Psoas muscle (tissue), 8 donors: ENCODE results near the gene RASGRF2. TPM values are rescaled to one million over a fixed set of nuclear protein-coding genes. Genes with fewer than 3 reads are reported as not detected.
"Not testable (repeated sequence)": the region's sequence is repeated elsewhere in the genome, so short reads cannot be mapped to it uniquely, and the experiment has no call there.

Experiments
- ATAC-seq, 4 donors: fragments of 200-7000 bp; cut with Tn5 transposase; one replicate each; pipeline ENCODE4 v1.9.1; 2020; ENCODE audit warnings: moderate library complexity in 3 of 4, mild to moderate bottlenecking in 2 of 4
- DNase-seq, 2 donors: peaks; one replicate each; pipeline ENCODE4 v3.0.0-alpha.2; 2020
- H3K27ac ChIP-seq: fragments of 200-600 bp; one replicate; pipeline ENCODE4 v1.8.0; 2022
- H3K27me3 ChIP-seq, 3 donors: fragments of 200-600 bp in 1 of 3; one replicate each; pipeline versions ENCODE4 v1.6.1 to v1.8.0; 2013 to 2022; ENCODE audit warnings: low read length in 2 of 3, mild to moderate bottlenecking in 2 of 3, moderate library complexity in 1 of 3; ENCODE audit not compliant: insufficient read depth in 3 of 3
- H3K36me3 ChIP-seq, 2 donors: fragments of 200-600 bp in 1 of 2; one replicate each; pipeline versions ENCODE4 v1.6.1 to v1.8.0; 2013 to 2022; ENCODE audit warnings: low read depth in 1 of 2, mild to moderate bottlenecking in 1 of 2, moderate library complexity in 1 of 2; ENCODE audit not compliant: insufficient read depth in 1 of 2
- H3K4me1 ChIP-seq: fragments of 200-600 bp; one replicate; pipeline ENCODE4 v1.8.0; 2022
- H3K4me3 ChIP-seq: fragments of 200-600 bp; one replicate; pipeline ENCODE4 v1.8.0; 2022; ENCODE audit warnings: mild to moderate bottlenecking
- H3K9me3 ChIP-seq: fragments of 200-600 bp; one replicate; pipeline ENCODE4 v1.8.0; 2022
- CTCF ChIP-seq: fragments of 200-600 bp; IDR thresholded peaks from one replicate; pipeline ENCODE4 v1.8.0; 2022; ENCODE audit warnings: antibody characterized with exemption
- WGBS, 3 donors: extraction: QIAGEN DNeasy Blood & Tissue Kit; methylation state at CpG; one replicate each; pipeline versions ENCODE4 v1.1.6 to v1.1.7; 2013; 5-methylcytosine and 5-hydroxymethylcytosine counted together
- intact Hi-C, 2 donors: fragments of 100-400 bp; cut with DNase I; formaldehyde crosslinking; loops; one replicate each; pipeline versions ENCODE4 v1.11.0 to v1.14.2; 2022
- polyA plus RNA-seq, 3 donors: library from polyadenylated mRNA; stranded (reverse); fragments of 200-250 nt; gene quantifications; one replicate each; pipeline ENCODE4 v1.2.3, GENCODE V29; 2013
- total RNA-seq, 4 donors: library from RNA; stranded (reverse); fragmentation: NEBNext Ultra II Directional in 2 of 4; extraction: Animal tissue kit (Norgen Biotek cat#: 25700) in 2 of 4; gene quantifications; one replicate each; pipeline versions ENCODE4 v1.2.1 to v1.2.4, GENCODE V29; 2021 to 2023
- donor health status: healthy with polysubstance abuse.
- donor health status: DM: no; HTN: no; CAD: no; lungs with moderate emphysema.
- donor health status: Bipolar disorder and iron deficiency.
- donor health status: healthy.
- donor health status: DM: yes; HTN: yes; CAD: no.
- donor health status: DM: no; HTN: no; CAD: no.
- donor health status: DM: no; HTN: no; CAD: no.
- donor health status: DM: yes; HTN: yes; CAD: no.

Gene RASGRF2
- total and polyA plus RNA-seq, 7 donors, result 2.0 to 6.2 (median 3.2) TPM

GRCh38 chr5:81115261-81115660 lies 155.1 kb downstream of the RASGRF2 start:
- 58 to 73% (median 60%) methylated on average over 4 of the region's 4 CpGs for WGBS, 3 donors
- Histone ChIP-seq H3K9me3 (no peaks in the 10 kb centered on the region), H3K27ac (no peak overlapping the region), H3K4me1 (no peaks in the 10 kb centered on the region), H3K36me3 (no peaks in the 10 kb centered on the region), H3K4me3 (no peak overlapping the region), H3K27me3 (no peaks in the 10 kb centered on the region)
- ATAC-seq (no peak), DNase-seq (no peak)
- intact Hi-C loops, result no loop called here
- no peak for TF ChIP-seq CTCF

GRCh38 chr5:81117566-81117965 lies 157.4 kb downstream of the RASGRF2 start:
- Histone ChIP-seq H3K27me3 (no peaks in the 10 kb centered on the region), H3K36me3 (no peaks in the 10 kb centered on the region), H3K27ac (no peak overlapping the region), H3K9me3 (no peaks in the 10 kb centered on the region), H3K4me3 (no peak overlapping the region), H3K4me1 (no peaks in the 10 kb centered on the region)
- ATAC-seq (no peak), DNase-seq (no peak)
- 81 to 86% (median 82%) methylated on average over 3 of the region's 3 CpGs for WGBS, 3 donors
- no peak for TF ChIP-seq CTCF
- intact Hi-C loops, result no loop called here

GRCh38 chr5:81121273-81121672 lies 161.1 kb downstream of the RASGRF2 start:
- Histone ChIP-seq H3K4me1 (no peaks in the 10 kb centered on the region), H3K27me3 (no peaks in the 10 kb centered on the region), H3K27ac (no peak overlapping the region), H3K4me3 (no peak overlapping the region), H3K36me3 (no peaks in the 10 kb centered on the region), H3K9me3 (no peaks in the 10 kb centered on the region)
- 63 to 74% (median 73%) methylated on average over 5 of the region's 5 CpGs for WGBS, 3 donors
- intact Hi-C loops, result no loop called here
- TF ChIP-seq CTCF, result no peak
- ATAC-seq, result no peak
- DNase-seq, result no peak

GRCh38 chr5:81121836-81122630 lies 161.9 kb downstream of the RASGRF2 start:
- intact Hi-C loops, result no loop called here
- Histone ChIP-seq H3K27me3 (no peaks in the 10 kb centered on the region), H3K4me3 (no peak overlapping the region), H3K36me3 (no peaks in the 10 kb centered on the region), H3K9me3 (no peaks in the 10 kb centered on the region), H3K4me1 (no peaks in the 10 kb centered on the region), H3K27ac (no peak overlapping the region)
- ATAC-seq (no peak), DNase-seq (no peak)
- no peak for TF ChIP-seq CTCF
- 53 to 63% (median 59%) methylated on average over 7 of the region's 7 CpGs for WGBS, 3 donors

GRCh38 chr5:81124689-81125088 lies 164.5 kb downstream of the RASGRF2 start:
- H3K4me1 ChIP-seq, intact Hi-C loops, ATAC-seq, H3K9me3 ChIP-seq, H3K27me3 ChIP-seq, H3K27ac ChIP-seq, H3K4me3 ChIP-seq, DNase-seq, H3K36me3 ChIP-seq: not testable (repeated sequence)
- WGBS, 3 donors, result 71 to 90% (median 87%) methylated on average over 6 of the region's 6 CpGs
